ENCODE data around the gene SPTSSB. TPM values are rescaled to one million over a fixed set of nuclear protein-coding genes. Genes with fewer than 3 reads are reported as not detected.

The SPTSSB gene
- total RNA-seq, 1 experiment from 2014 or later, result not detected

DNA sequence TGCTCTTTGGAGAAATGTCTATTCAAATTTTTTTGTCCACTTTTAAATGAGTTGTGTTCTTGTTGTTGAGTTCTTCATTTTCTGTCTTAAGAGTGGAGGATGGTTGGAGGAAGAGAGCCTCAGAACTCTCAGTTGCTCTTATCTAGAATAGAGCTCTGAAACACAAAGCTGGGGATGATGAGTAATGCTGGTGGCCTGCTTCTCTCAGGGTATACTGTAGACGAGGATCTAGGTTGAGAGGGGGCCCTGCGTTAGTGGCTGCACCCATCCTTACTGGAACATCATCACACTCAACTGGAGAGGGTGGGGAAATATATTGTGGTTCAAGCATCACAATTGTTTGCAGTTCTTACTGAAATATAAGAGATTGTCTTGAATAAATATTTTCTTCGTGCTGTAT, 1.8 kb downstream of the SPTSSB start:
- H3K27ac ChIP-seq, result no peak overlapping the region
- no peaks in the 10 kb centered on the region for H3K9me3 ChIP-seq (replicated peaks)
- no peaks in the 10 kb centered on the region for H3K36me3 ChIP-seq
- H3K4me1 ChIP-seq (replicated peaks), result peaks cover 18% of the 10 kb centered on the region
- H3K27me3 ChIP-seq (replicated peaks), result peaks cover 48% of the 10 kb centered on the region
- DNase-seq (ENCODE audit: low read depth in 1 of 2, low spot score in 2 of 2), result no peak
- no peak overlapping the region for H3K4me3 ChIP-seq

DNA sequence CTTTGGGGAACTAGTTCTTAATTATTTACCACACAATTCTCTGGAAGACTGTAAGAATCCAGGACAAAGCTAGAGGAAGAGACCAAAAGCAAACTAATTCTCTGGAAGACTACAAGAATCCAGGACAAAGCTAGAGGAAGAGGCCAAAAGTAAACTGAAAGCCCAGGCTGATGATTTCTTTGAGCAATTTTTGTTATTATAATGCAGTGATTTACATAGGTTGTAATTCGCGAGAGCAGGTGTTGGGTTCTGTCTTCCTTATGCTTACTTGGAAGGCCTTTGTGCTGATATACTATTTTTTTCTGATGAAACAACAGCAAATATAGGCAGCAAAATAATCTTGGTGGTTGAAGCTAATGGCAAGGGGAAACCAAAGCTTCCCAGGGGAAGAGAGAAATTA, 5.2 kb downstream of the SPTSSB start:
- H3K27me3 ChIP-seq (replicated peaks), result peaks cover 21% of the 10 kb centered on the region
- no peak overlapping the region for H3K27ac ChIP-seq
- H3K4me1 ChIP-seq (replicated peaks), result no peaks in the 10 kb centered on the region
- H3K9me3 ChIP-seq (replicated peaks), result no peaks in the 10 kb centered on the region
- H3K36me3 ChIP-seq, result no peaks in the 10 kb centered on the region
- H3K4me3 ChIP-seq, result no peak overlapping the region
- no peak for DNase-seq (ENCODE audit: low read depth in 1 of 2, low spot score in 2 of 2)

DNA sequence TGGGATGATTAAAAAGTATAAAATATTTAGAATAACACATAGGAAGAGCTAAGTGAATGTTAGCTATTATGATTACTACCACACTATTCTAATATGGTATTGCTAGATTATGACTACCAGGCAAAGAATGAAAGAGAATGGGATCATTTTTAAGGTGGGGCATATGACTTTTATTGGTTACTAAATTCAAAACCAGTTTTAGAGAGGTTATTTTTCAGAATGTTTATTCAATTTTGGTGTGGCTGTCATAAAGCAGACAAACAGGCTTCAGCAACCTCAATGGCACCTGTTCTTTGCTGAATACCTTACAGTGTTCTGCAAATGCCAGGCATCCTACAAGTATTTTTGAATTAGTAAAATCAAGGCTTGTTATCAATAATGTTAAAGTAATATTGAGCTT, 12.8 kb downstream of the SPTSSB start:
- Histone ChIP-seq H3K4me1 (replicated peaks) (no peaks in the 10 kb centered on the region), H3K27me3 (replicated peaks) (no peaks in the 10 kb centered on the region; the same call in 1 of the 2 replicates), H3K4me3 (no peak overlapping the region), H3K27ac (no peak overlapping the region), H3K9me3 (replicated peaks) (no peaks in the 10 kb centered on the region), H3K36me3 (no peaks in the 10 kb centered on the region)
- no peak for DNase-seq (ENCODE audit: low read depth in 1 of 2, low spot score in 2 of 2)

DNA sequence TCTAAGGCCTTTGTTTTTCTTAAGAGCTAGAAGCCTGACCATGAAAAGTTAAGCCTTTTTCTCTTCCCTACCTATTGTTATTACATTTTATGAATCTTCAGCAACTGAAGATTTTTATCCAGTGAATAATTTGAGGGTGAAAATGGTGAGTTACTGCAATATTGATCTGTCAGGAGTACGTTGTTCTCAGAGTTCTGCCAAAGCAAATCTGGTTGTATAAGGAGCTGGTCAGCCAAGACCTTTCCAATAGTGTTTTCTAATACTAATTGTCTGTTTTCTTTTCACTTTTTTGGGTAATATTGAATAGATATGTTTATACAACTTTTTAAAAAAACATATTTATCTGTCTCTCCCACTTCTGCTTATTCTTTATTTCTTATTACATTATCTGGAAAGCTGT, 15.0 kb downstream of the SPTSSB start:
- H3K4me1 ChIP-seq (replicated peaks), result no peaks in the 10 kb centered on the region
- no peak overlapping the region for H3K4me3 ChIP-seq
- H3K9me3 ChIP-seq (replicated peaks), result no peaks in the 10 kb centered on the region
- DNase-seq (ENCODE audit: low read depth in 1 of 2, low spot score in 2 of 2), result no peak
- H3K27ac ChIP-seq, result no peak overlapping the region
- H3K27me3 ChIP-seq (replicated peaks), result no peaks in the 10 kb centered on the region
- no peaks in the 10 kb centered on the region for H3K36me3 ChIP-seq

DNA sequence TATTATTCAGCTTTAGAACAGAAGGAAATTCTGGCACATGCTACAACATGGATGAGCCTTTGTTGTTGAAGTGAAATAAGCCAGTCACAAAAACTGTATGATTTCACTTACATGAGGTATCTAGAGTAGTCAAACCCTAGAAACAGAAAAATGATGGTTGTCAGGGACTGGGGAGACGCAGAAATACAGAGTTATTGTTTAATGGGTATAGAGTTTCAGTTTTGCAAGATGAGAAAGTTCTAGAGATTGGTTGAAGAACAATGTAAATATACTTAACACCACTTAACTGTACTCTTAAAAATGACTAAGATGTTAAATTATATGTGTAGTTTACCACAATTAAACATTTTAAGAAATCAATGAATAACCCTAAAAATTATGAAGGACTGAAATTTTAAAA, 15.8 kb downstream of the SPTSSB start:
- H3K9me3 ChIP-seq (replicated peaks), result no peaks in the 10 kb centered on the region
- H3K36me3 ChIP-seq, result no peaks in the 10 kb centered on the region
- H3K4me1 ChIP-seq (replicated peaks), result peaks cover 4% of the 10 kb centered on the region; the same call in 1 of the 2 replicates
- H3K27ac ChIP-seq, result no peak overlapping the region
- H3K4me3 ChIP-seq, result no peak overlapping the region
- no peaks in the 10 kb centered on the region for H3K27me3 ChIP-seq (replicated peaks)
- DNase-seq (ENCODE audit: low read depth in 1 of 2, low spot score in 2 of 2), result no peak

DNA sequence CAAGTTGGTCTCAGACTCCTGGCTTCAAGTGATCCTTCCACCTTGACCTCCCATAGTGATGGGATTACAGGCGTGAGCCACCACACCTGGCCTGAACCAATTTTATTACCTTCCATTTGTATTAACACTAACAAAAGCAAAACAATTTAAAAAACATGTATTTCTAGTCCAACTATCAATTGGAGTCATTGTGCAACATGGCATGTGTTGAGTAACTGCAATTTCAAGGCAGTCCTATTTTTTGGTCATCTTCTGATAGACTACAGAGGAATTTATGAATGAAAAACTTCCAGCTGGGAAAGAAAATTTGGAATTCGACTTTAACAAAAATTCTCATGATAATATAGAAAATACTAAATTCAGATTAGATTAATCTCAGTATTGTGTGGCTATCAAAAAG, 16.8 kb downstream of the SPTSSB start:
- Histone ChIP-seq H3K9me3 (replicated peaks) (no peaks in the 10 kb centered on the region), H3K4me3 (no peak overlapping the region), H3K27ac (no peak overlapping the region), H3K27me3 (replicated peaks) (no peaks in the 10 kb centered on the region), H3K36me3 (no peaks in the 10 kb centered on the region), H3K4me1 (replicated peaks) (peaks cover 14% of the 10 kb centered on the region)
- DNase-seq (ENCODE audit: low read depth in 1 of 2, low spot score in 2 of 2), result no peak

DNA sequence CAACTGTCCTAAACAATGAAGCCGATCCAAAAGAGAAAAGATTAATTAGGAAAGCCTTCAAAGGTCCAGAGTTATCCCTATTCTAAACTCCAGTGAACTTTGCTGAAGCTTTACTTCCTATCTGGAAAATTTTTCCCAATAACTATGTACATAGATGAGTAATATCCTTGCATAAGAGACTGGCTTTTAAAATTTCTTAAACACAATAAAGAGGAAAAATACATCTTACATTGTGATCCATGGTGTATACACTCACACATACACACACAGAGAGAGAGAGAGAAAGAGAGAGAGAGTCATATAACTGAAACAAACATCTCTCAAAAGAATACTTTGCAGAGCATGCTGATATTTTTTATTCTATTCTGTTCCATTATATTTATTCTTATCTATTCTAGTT, 20.0 kb downstream of the SPTSSB start:
- no peak for DNase-seq (ENCODE audit: low read depth in 1 of 2, low spot score in 2 of 2)
- Histone ChIP-seq H3K27ac (no peak overlapping the region), H3K36me3 (no peaks in the 10 kb centered on the region), H3K9me3 (replicated peaks) (no peaks in the 10 kb centered on the region), H3K4me3 (no peak overlapping the region), H3K27me3 (replicated peaks) (no peaks in the 10 kb centered on the region), H3K4me1 (replicated peaks) (peaks cover 35% of the 10 kb centered on the region)

DNA sequence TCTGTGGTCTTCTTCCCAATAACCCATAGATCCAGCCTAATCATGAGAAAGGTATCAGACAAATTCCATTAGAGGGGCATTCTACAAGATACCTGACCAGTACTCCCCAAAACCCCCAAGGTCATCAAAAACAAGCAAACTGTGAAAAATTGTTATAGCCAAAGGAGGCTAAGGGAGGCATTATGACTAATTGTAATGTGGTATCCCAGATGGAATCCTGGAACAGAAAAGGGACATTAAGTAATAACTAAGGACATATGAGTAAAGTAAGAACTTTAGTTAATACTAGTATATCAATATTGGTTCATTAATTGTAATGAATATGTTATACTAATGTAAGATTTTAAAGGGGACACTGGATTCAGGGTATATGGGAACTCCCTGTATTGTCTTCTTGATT, 20.4 kb downstream of the SPTSSB start:
- Histone ChIP-seq H3K27ac (no peak overlapping the region), H3K4me3 (no peak overlapping the region), H3K27me3 (replicated peaks) (no peaks in the 10 kb centered on the region), H3K4me1 (replicated peaks) (peaks cover 35% of the 10 kb centered on the region), H3K36me3 (no peaks in the 10 kb centered on the region), H3K9me3 (replicated peaks) (no peaks in the 10 kb centered on the region)
- no peak for DNase-seq (ENCODE audit: low read depth in 1 of 2, low spot score in 2 of 2)

DNA sequence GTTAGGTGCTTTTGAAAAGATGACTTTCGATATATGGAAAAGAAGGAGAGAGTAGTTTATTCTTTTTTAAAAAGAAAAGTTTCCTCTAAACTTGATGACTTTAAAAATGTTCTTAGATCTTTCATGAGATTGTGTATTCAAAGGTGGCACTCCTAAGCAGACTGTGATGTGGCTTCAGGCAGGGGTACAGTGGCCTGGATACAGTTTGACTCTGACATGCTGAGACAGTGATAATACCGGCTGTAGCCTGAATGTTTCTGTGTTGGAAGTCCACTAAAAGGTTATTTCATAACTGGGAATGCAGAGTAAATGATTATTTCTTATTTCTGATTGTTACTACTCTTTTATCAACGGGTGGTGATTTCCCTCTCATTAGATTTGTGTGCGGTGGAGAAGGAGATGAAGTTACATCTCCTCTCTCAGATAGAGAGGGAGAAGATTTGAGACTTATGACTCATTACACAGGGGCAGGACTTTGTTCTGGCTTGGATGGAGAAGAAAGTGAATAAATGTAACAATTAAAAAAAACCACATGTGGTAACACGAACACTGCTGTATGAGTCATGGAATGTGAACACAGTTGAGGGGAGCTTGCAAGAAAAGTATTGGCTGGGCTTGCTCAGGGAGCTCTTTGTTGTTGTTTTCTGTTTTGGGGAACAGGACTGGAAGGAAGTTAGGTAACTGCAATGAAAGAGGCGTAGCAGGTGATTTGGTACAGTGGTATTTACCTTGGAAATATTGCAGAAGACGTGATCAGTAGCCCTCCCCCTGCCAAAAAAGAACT, 21.6 kb downstream of the SPTSSB start:
- Histone ChIP-seq H3K27me3 (replicated peaks) (no peaks in the 10 kb centered on the region), H3K9me3 (replicated peaks) (no peaks in the 10 kb centered on the region), H3K27ac (peak overlapping the region; percentile 37), H3K4me3 (no peak overlapping the region), H3K4me1 (replicated peaks) (peaks cover 35% of the 10 kb centered on the region), H3K36me3 (no peaks in the 10 kb centered on the region)
- peak; percentile 58 to 85 for DNase-seq (ENCODE audit: low read depth in 1 of 2, low spot score in 2 of 2)

DNA sequence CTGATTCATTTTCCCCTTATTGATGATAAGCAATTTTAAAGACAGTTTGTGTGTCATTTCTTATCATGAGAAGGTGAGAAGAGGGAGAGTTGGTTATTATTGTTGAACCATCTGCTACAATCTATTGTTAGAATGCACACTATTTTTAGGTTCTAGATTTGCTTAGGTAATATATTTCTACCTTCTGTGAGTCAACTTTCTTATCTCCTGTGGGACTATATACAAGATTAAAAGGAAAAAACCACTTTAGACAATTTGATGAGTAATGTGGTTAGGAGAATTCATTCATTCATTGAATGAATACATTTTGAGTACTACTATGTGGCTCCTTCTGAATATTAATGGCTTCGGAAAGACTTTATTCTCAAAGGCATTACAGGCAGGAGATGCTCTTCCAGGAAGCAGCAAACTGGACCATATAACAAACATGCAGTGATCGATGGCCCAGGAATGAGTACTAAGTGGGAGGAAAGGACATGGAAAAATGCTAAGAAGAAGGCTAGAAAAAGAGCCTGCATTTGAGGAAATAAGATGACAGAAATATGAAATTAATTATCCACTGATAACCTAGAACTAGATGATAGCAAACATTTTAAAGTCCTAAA, 22.4 kb downstream of the SPTSSB start:
- H3K36me3 ChIP-seq, result no peaks in the 10 kb centered on the region
- peaks cover 42% of the 10 kb centered on the region for H3K4me1 ChIP-seq (replicated peaks)
- H3K27ac ChIP-seq, result no peak overlapping the region
- no peak overlapping the region for H3K4me3 ChIP-seq
- no peaks in the 10 kb centered on the region for H3K9me3 ChIP-seq (replicated peaks)
- DNase-seq (ENCODE audit: low read depth in 1 of 2, low spot score in 2 of 2), result peak in 1 of 2 experiments; percentile 32
- H3K27me3 ChIP-seq (replicated peaks), result no peaks in the 10 kb centered on the region

DNA sequence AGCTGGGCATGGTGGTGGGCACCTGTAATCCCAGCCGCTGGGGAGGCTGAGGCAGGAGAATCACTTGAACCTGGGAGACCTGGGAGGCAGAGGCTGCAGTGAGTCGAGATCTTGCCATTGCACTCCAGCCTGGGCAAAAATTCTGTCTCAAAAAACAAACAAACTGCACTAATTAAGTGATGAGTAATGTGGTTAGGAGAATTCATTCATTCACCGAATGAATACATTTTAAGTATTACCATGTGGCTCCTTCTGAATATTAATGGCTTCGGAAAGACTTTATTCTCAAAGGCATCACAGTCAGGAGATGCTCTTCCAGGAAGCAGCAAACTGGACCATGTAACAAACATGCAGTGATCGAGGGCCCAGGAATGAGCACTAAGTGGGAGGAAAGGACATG, 23.6 kb downstream of the SPTSSB start:
- Histone ChIP-seq H3K9me3 (replicated peaks) (no peaks in the 10 kb centered on the region), H3K36me3 (no peaks in the 10 kb centered on the region), H3K27ac (no peak overlapping the region), H3K4me3 (no peak overlapping the region), H3K27me3 (replicated peaks) (no peaks in the 10 kb centered on the region), H3K4me1 (replicated peaks) (peaks cover 51% of the 10 kb centered on the region)
- peak in 1 of 2 experiments; percentile 25 for DNase-seq (ENCODE audit: low read depth in 1 of 2, low spot score in 2 of 2)

DNA sequence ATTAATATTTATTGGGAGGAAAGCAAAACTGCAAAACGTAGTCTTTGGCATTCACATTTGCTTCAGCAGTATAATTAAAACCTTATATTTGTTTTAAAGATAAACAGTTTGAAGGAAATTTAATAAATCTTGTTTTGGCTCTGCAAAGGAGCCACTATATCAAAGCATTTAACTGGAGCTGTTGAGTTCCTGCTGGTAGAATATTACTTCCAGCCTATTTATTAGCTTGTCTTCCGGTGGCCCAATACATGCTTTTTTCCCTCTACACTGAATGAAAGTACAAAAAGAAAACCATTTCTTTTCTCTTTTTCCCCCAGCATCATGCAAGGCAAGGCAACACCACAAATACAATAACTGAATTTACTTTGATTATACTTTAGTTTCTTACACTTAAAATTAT, 26.3 kb downstream of the SPTSSB start:
- DNase-seq (ENCODE audit: low read depth in 1 of 2, low spot score in 2 of 2), result no peak
- no peak overlapping the region for H3K27ac ChIP-seq
- H3K36me3 ChIP-seq, result no peaks in the 10 kb centered on the region
- no peaks in the 10 kb centered on the region for H3K27me3 ChIP-seq (replicated peaks)
- H3K4me3 ChIP-seq, result no peak overlapping the region
- H3K9me3 ChIP-seq (replicated peaks), result no peaks in the 10 kb centered on the region
- H3K4me1 ChIP-seq (replicated peaks), result peaks cover 52% of the 10 kb centered on the region

DNA sequence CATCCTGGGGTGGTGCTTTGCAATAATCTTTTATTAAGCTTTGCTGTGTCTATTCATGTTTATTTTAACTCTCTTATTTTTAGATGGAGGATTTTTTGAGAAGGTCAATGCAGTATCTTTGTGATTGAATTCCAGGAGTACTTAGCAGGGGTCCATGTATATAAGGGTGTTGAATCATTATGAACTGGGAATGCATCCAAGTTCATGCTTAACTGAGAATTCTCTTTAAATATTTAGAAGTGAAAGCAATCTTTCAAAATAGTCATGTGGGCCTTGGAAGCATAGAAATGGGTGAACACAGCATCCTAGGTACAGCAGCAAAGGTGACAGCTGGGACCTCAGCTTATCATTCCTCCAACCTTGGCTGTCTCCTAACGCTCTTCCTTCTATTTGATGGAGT, 27.3 kb downstream of the SPTSSB start:
- Histone ChIP-seq H3K4me1 (replicated peaks) (peaks cover 52% of the 10 kb centered on the region), H3K27ac (no peak overlapping the region), H3K36me3 (no peaks in the 10 kb centered on the region)

DNA sequence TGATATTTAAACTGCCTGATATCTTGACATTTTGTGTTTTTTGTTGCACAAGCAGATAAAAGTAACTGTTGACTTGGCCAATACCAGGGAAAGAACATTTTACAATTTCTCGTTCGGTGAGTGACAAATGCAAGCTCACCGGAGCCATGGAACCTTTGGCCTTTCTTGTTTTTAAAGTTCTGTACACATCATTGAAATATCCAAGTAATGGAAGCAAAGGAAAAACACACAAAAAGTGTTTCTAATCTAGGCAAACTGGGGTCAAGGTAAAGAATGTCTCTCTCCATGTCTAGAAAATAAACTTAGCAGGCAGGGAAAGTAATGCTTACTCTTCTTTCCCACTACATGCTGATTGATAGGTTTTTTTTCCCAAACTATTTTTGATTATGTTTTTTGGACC, 27.8 kb downstream of the SPTSSB start:
- Histone ChIP-seq H3K9me3 (replicated peaks) (no peaks in the 10 kb centered on the region), H3K4me1 (replicated peaks) (peaks cover 51% of the 10 kb centered on the region), H3K27me3 (replicated peaks) (no peaks in the 10 kb centered on the region), H3K27ac (no peak overlapping the region), H3K36me3 (no peaks in the 10 kb centered on the region), H3K4me3 (no peak overlapping the region)
- no peak for DNase-seq (ENCODE audit: low read depth in 1 of 2, low spot score in 2 of 2)

More for the DNA sequence above, 27.3 kb downstream of the SPTSSB start:
- DNase-seq (ENCODE audit: low read depth in 1 of 2, low spot score in 2 of 2), result no peak
- Histone ChIP-seq H3K4me3 (no peak overlapping the region), H3K27me3 (replicated peaks) (no peaks in the 10 kb centered on the region), H3K9me3 (replicated peaks) (no peaks in the 10 kb centered on the region)

Data from SJSA1 (cell line).